Endothelial cell of umbilical vein (primary cell): ENCODE results near the gene FLVCR2. TPM values are rescaled to one million over a fixed set of nuclear protein-coding genes. Genes with fewer than 3 reads are reported as not detected.

ENCODE experiments used
- BruUV-seq: library from RNA; stranded (reverse); fragments of 400-500 nt; replicated peaks from 2 replicates; lab custom pipeline; 2021; lab: Mats Ljungman, UMichigan
- CTCF ChIA-PET: fragments of 300-600, 350-600 bp; sonication (Branson Sonifier 250); formaldehyde crosslinking; loops from one replicate; lab custom pipeline; 2021; ENCODE audit warnings: antibody characterized with exemption, inconsistent platforms; lab: Charles Lee
- POLR2A ChIA-PET: fragments of 300-600, 350-600 bp; sonication (Branson Sonifier 250); formaldehyde crosslinking; loops from one replicate; lab custom pipeline; 2021; ENCODE audit warnings: antibody characterized with exemption, inconsistent platforms; lab: Charles Lee
- DNase-seq: peaks from one replicate; pipeline ENCODE4 v3.0.0-alpha.2; 2011; ENCODE audit warnings: low read depth, low spot score
- FAIRE-seq: peaks from 2 replicates; lab custom pipeline; 2011; peaks lifted over from hg19 to GRCh38; lab: Jason Lieb, UNC
- H2AFZ ChIP-seq: 2 replicates; pipeline ENCODE4 v1.6.0; 2012; ENCODE audit warnings: low read depth, low read length, control low read depth, inconsistent platforms
- H3K27ac ChIP-seq: 2 replicates; pipeline ENCODE4 v1.5.1; 2011; ENCODE audit warnings: low read depth, mild to moderate bottlenecking, control low read depth, low read length, moderate library complexity; ENCODE audit not compliant: insufficient read depth
- H3K27me3 ChIP-seq, 2 experiments: 2 replicates each; pipeline versions ENCODE4 v1.6.0 to v1.6.1; 2011; ENCODE audit warnings: low read length in 2 of 2, mixed read lengths in 1 of 2; ENCODE audit not compliant: control insufficient read depth in 2 of 2, insufficient read depth in 2 of 2
- H3K36me3 ChIP-seq, 2 experiments: 2 replicates in 1 of 2; 3 replicates in 1 of 2; pipeline ENCODE4 v1.5.1; 2011; ENCODE audit warnings: low read length in 2 of 2, mild to moderate bottlenecking in 1 of 2, moderate library complexity in 1 of 2; ENCODE audit not compliant: control insufficient read depth in 2 of 2, insufficient read depth in 2 of 2; ENCODE audit errors: extremely low read depth in 1 of 2
- H3K4me1 ChIP-seq: 3 replicates; pipeline ENCODE4 v1.5.1; 2011; ENCODE audit warnings: mild to moderate bottlenecking, low read length; ENCODE audit not compliant: control insufficient read depth, insufficient read depth; ENCODE audit errors: extremely low read depth
- H3K4me2 ChIP-seq: 2 replicates; pipeline ENCODE4 v1.6.1; 2011; ENCODE audit warnings: low read length, control low read depth, mixed read lengths; ENCODE audit not compliant: insufficient read depth
- H3K4me3 ChIP-seq, 3 experiments: fragments of 200-600 bp in 1 of 3; sonication (generic), shearing (Covaris generic) in 1 of 3; replicated peaks in 1 of 3; 2 replicates each; pipeline ENCODE4 v1.5.1; 2011 to 2016; ENCODE audit warnings: control low read depth in 3 of 3, low read length in 3 of 3, mild to moderate bottlenecking in 2 of 3, inconsistent platforms in 1 of 3, low read depth in 1 of 3, moderate library complexity in 1 of 3; ENCODE audit not compliant: insufficient read depth in 1 of 3
- H3K79me2 ChIP-seq: 2 replicates; pipeline ENCODE4 v1.6.0; 2012; ENCODE audit warnings: low read length, inconsistent platforms; ENCODE audit not compliant: control insufficient read depth, insufficient read depth
- H3K9ac ChIP-seq: replicated peaks from 2 replicates; pipeline ENCODE3; 2011; ENCODE audit warnings: low read length, control low read depth; ENCODE audit not compliant: insufficient read depth; ENCODE audit errors: extremely low read depth
- H3K9me1 ChIP-seq: replicated peaks from 3 replicates; pipeline ENCODE4 v1.6.0; 2011; ENCODE audit warnings: mild to moderate bottlenecking, low read length; ENCODE audit not compliant: control insufficient read depth, insufficient read depth; ENCODE audit errors: extremely low read depth
- H3K9me3 ChIP-seq: replicated peaks from 2 replicates; pipeline ENCODE4 v1.5.1; 2012; ENCODE audit warnings: low read length, inconsistent platforms; ENCODE audit not compliant: control insufficient read depth, insufficient read depth
- H4K20me1 ChIP-seq: replicated peaks from 2 replicates; pipeline ENCODE3; 2011; ENCODE audit warnings: mild to moderate bottlenecking, low read length; ENCODE audit not compliant: control insufficient read depth, insufficient read depth; ENCODE audit errors: extremely low read depth
- EZH2 ChIP-seq: IDR thresholded peaks from 2 replicates; pipeline ENCODE4 v1.6.1; 2012; ENCODE audit warnings: borderline replicate concordance, low read depth, mild to moderate bottlenecking, moderate library complexity, low read length, inconsistent platforms; ENCODE audit not compliant: severe bottlenecking
- FOS ChIP-seq: IDR thresholded peaks from 2 replicates; pipeline ENCODE4 v1.6.1; 2011; ENCODE audit warnings: mild to moderate bottlenecking, low read length, moderate library complexity, borderline replicate concordance; ENCODE audit not compliant: insufficient read depth
- GATA2 ChIP-seq: IDR thresholded peaks from 2 replicates; pipeline ENCODE4 v1.7.0; 2011; ENCODE audit warnings: low read depth, mild to moderate bottlenecking, moderate library complexity, mixed read lengths, low read length; ENCODE audit not compliant: insufficient read length, insufficient read depth
- JUN ChIP-seq: IDR thresholded peaks from 2 replicates; pipeline ENCODE4 v1.6.1; 2011; ENCODE audit warnings: borderline replicate concordance, low read depth; ENCODE audit not compliant: insufficient read length, insufficient read depth
- MAX ChIP-seq: IDR thresholded peaks from 2 replicates; pipeline ENCODE4 v1.6.1; 2011; ENCODE audit not compliant: insufficient read depth, insufficient read length
- MYC ChIP-seq: IDR thresholded peaks from one replicate; pipeline ENCODE4 v1.6.1; 2011; ENCODE audit warnings: mild to moderate bottlenecking, low read depth, low read length
- POLR2A ChIP-seq: IDR thresholded peaks from 2 replicates; pipeline ENCODE4 v1.6.1; 2012; ENCODE audit warnings: low read depth, mild to moderate bottlenecking, control low read depth, low read length
- POLR2AphosphoS5 ChIP-seq: IDR thresholded peaks from 2 replicates; pipeline ENCODE4 v1.6.1; 2012; ENCODE audit warnings: low read depth, mild to moderate bottlenecking, control low read depth, low read length, moderate library complexity; ENCODE audit not compliant: insufficient read depth
- dilution Hi-C: fragments of 300-500 bp; cut with MboI; formaldehyde crosslinking; loops from one replicate; pipeline ENCODE4 v1.15.0; 2019; ENCODE audit warnings: low sequenced_read_pairs; ENCODE audit not compliant: extremely low pct_ligation_motif_present
- intact Hi-C: fragments of 100-400 bp; cut with micrococcal nuclease; formaldehyde crosslinking; loops from one replicate; pipeline ENCODE4 v1.10.0; 2022
- polyA plus RNA-seq, 4 experiments: library from polyadenylated mRNA; depleted of rRNA in 3 of 4; stranded (reverse) in 3 of 4; unstranded in 1 of 4; fragments of >200 nt; gene quantifications; 2 replicates each; pipeline versions ENCODE4 v1.2.1 to v1.2.3, GENCODE V29; 2011 to 2012; ENCODE audit warnings: missing spikeins in 1 of 4
- total RNA-seq: library from RNA; stranded (reverse); gene quantifications from 2 replicates; pipeline ENCODE4 v1.2.3, GENCODE V29; 2021
- TF ChIP-seq, protein P1 (sequence below), 2 donors: IDR thresholded peaks; 1 replicate in 1 of 2; 2 replicates in 1 of 2; pipeline ENCODE4 v1.5.1; 2011; ENCODE audit warnings: low read length in 2 of 2, mild to moderate bottlenecking in 2 of 2, moderate library complexity in 2 of 2, control low read depth in 1 of 2, inconsistent platforms in 1 of 2, low read depth in 1 of 2; ENCODE audit not compliant: insufficient read depth in 1 of 2; ENCODE audit errors: extremely low read depth in 1 of 2

Gene FLVCR2
- total and polyA plus RNA-seq, 2 donors (not counting 3 experiments of a cell fraction or from before 2014, with no cell fraction given) = 1.4 to 4.9 TPM

GRCh38 chr14:75568791-75569190 is 9.6 kb upstream of the FLVCR2 start:
- CTCF ChIA-PET = interaction anchor here (0.9 to 1.4 kb wide), 4 partner anchors 9 to 260 kb away, joined by 3 to 6 read pairs (median 4); partner anchors contain the start of gene FLVCR2
- H2AFZ ChIP-seq = no peak overlapping the region
- no peaks in the 10 kb centered on the region for H4K20me1 ChIP-seq
- dilution Hi-C loops = no loop called here
- no peak for FAIRE-seq
- no peaks in the 10 kb centered on the region for H3K79me2 ChIP-seq
- no peaks in the 10 kb centered on the region for H3K9me3 ChIP-seq
- DNase-seq = no peak
- POLR2A ChIA-PET = no interaction called here
- H3K4me2 ChIP-seq = no peak overlapping the region
- intact Hi-C loops = loop anchor here (10.0 kb wide), 1 partner anchor 434 kb away; no protein-coding TSS in a partner anchor
- no peak overlapping the region for H3K4me3 ChIP-seq
- peaks cover 0 to 2% of the 10 kb centered on the region in 2 experiments for H3K27me3 ChIP-seq
- TF ChIP-seq POLR2A (no peak), EZH2 (no peak), GATA2 (no peak), POLR2AphosphoS5 (no peak), JUN (no peak), MAX (no peak), MYC (no peak), FOS (no peak)
- TF ChIP-seq, protein P1, sequence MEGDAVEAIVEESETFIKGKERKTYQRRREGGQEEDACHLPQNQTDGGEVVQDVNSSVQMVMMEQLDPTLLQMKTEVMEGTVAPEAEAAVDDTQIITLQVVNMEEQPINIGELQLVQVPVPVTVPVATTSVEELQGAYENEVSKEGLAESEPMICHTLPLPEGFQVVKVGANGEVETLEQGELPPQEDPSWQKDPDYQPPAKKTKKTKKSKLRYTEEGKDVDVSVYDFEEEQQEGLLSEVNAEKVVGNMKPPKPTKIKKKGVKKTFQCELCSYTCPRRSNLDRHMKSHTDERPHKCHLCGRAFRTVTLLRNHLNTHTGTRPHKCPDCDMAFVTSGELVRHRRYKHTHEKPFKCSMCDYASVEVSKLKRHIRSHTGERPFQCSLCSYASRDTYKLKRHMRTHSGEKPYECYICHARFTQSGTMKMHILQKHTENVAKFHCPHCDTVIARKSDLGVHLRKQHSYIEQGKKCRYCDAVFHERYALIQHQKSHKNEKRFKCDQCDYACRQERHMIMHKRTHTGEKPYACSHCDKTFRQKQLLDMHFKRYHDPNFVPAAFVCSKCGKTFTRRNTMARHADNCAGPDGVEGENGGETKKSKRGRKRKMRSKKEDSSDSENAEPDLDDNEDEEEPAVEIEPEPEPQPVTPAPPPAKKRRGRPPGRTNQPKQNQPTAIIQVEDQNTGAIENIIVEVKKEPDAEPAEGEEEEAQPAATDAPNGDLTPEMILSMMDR (IDR thresholded peaks at IDR 0.05; ENCODE audit: extremely low read depth in 1 of 2, insufficient read depth in 1 of 2, low read depth in 1 of 2, low read length in 2 of 2) = no peak
- BruUV-seq = no TSS peak
- no peak overlapping the region for H3K9ac ChIP-seq
- H3K36me3 ChIP-seq = no peaks in the 10 kb centered on the region
- no peaks in the 10 kb centered on the region for H3K9me1 ChIP-seq
- no peaks in the 10 kb centered on the region for H3K4me1 ChIP-seq
- H3K27ac ChIP-seq = no peak overlapping the region
